Stimulated activated CD4-positive, alpha-beta T cell treated with anti-CD3 and anti-CD28 coated beads, Interleukin-1b, Interleukin-23, amount 100 ng/mL, for 4 hours (primary cell): ENCODE measurements around the gene CAMKMT.

Source experiments
- DNase-seq, 2 donors: peaks; one replicate each; pipeline ENCODE4 v3.0.0-alpha.2; 2020; ENCODE audit warnings: low read depth in 2 of 2

CAMKMT gene

GRCh38 chr2:44799105-44799504 is 437.4 kb downstream of the CAMKMT start:
- no peak for DNase-seq

GRCh38 chr2:44799754-44800153 is 438.0 kb downstream of the CAMKMT start:
- DNase-seq = no peak

GRCh38 chr2:44801289-44801840 is 439.6 kb downstream of the CAMKMT start:
- DNase-seq = no peak

- no peak for DNase-seq
Measured at GRCh38 chr2:44801841-44802776, 440.4 kb downstream of the CAMKMT start.

- DNase-seq = no peak
Measured at GRCh38 chr2:44802777-44803424, 441.2 kb downstream of the CAMKMT start.

- DNase-seq = no peak
Measured at GRCh38 chr2:44804406-44805265, 442.9 kb downstream of the CAMKMT start.

GRCh38 chr2:44805401-44806235 is 443.9 kb downstream of the CAMKMT start:
- DNase-seq = no peak

- no peak for DNase-seq
Measured at GRCh38 chr2:44807201-44808025, 445.7 kb downstream of the CAMKMT start.

- no peak for DNase-seq
Measured at GRCh38 chr2:44810892-44811530, 449.3 kb downstream of the CAMKMT start.

- DNase-seq = no peak
Measured at GRCh38 chr2:44813165-44813564, 451.4 kb downstream of the CAMKMT start.

- no peak for DNase-seq
Measured at GRCh38 chr2:44813658-44814057, 451.9 kb downstream of the CAMKMT start.

- DNase-seq = no peak
Measured at GRCh38 chr2:44817256-44817655, 455.5 kb downstream of the CAMKMT start.

- DNase-seq = no peak
Measured at GRCh38 chr2:44817673-44818335, 456.1 kb downstream of the CAMKMT start.

GRCh38 chr2:44819061-44819460 is 457.3 kb downstream of the CAMKMT start:
- DNase-seq = no peak

- DNase-seq = no peak
Measured at GRCh38 chr2:44821500-44821899, 459.8 kb downstream of the CAMKMT start.

GRCh38 chr2:44822174-44822573 is 460.4 kb downstream of the CAMKMT start:
- no peak for DNase-seq
